VCaP (cell line): Measurements from ENCODE around the gene SRSF7.
"Not testable (repeated sequence)": the region's sequence is repeated elsewhere in the genome, so short reads cannot be mapped to it uniquely, and the experiment has no call there.

ENCODE experiments used
- H3K27ac ChIP-seq: fragments of 450-650 bp; 2 replicates; pipeline ENCODE4 v1.5.1; 2017
- TF ChIP-seq, protein P1 (sequence below): fragments of 450-650 bp; conservative IDR thresholded peaks from 2 replicates; pipeline ENCODE4 v1.5.1; 2017; ENCODE audit warnings: mild to moderate bottlenecking, moderate library complexity

The SRSF7 gene

GRCh38 chr2:38775097-38775920, 24.1 kb upstream of the SRSF7 start:
- H3K27ac ChIP-seq, result no peak overlapping the region
- TF ChIP-seq, protein P1, sequence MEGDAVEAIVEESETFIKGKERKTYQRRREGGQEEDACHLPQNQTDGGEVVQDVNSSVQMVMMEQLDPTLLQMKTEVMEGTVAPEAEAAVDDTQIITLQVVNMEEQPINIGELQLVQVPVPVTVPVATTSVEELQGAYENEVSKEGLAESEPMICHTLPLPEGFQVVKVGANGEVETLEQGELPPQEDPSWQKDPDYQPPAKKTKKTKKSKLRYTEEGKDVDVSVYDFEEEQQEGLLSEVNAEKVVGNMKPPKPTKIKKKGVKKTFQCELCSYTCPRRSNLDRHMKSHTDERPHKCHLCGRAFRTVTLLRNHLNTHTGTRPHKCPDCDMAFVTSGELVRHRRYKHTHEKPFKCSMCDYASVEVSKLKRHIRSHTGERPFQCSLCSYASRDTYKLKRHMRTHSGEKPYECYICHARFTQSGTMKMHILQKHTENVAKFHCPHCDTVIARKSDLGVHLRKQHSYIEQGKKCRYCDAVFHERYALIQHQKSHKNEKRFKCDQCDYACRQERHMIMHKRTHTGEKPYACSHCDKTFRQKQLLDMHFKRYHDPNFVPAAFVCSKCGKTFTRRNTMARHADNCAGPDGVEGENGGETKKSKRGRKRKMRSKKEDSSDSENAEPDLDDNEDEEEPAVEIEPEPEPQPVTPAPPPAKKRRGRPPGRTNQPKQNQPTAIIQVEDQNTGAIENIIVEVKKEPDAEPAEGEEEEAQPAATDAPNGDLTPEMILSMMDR, result no peak

DNA sequence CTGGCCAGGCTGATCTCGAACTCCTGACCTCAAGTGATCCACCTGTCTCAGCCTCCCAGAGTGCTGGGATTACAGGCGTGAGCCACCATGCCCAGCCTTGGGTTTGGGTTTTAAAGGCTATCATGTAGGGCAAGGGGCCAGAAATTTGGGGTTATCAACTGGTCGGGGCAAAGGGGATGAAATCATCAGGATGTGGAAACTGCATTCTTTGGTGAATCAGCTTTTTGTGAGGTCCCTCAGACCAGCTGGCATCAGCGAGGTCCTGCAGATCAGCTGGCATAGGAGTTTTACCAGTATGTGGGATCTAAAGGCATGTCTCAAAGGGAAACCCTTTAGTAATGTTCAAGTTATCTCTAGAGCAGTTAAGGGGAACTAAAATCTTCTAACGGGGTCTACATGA, 20.5 kb upstream of the SRSF7 start:
- TF ChIP-seq, protein P1, result no peak
- H3K27ac ChIP-seq, result no peak overlapping the region

DNA sequence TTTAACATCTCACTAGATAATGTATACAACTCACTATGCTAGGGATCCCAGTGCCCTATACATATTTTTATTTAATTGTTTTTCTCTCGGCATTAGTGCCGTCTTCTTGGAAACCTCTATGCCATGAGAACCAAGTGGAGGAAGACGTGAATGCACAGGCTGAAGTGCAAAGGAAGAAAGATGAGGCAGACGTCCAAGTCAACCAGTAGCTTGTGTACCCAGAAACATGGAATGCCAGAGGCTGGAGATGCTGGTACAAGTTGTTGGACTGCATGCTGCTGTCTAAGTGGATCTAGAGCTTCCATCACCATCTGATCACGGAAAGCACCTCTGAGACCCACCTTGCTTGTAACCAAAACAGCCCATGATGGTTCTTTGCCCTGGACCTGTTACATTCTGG, 14.4 kb upstream of the SRSF7 start:
- TF ChIP-seq, protein P1, result no peak
- H3K27ac ChIP-seq, result peak overlapping the region; percentile 81

DNA sequence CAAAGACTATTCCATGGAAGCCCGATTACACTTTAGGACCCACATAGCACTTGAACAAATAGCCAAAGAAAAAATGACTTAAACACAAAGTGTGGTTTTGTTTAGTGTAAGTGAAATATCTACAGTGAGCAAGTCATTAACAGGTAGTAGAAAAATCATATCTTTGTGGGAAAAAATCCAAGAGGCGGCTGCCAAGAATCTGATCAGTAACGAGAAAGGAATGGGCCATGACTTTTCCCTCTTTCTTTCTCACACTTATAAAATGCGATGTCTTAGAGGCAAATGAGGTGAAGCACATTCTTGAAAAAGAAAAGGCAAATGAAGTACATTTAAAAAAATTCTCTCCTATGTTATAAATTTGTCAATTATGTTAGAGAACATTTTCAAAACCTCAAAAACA, 14.0 kb upstream of the SRSF7 start:
- peak overlapping the region; percentile 81 for H3K27ac ChIP-seq
- TF ChIP-seq, protein P1, result no peak

DNA sequence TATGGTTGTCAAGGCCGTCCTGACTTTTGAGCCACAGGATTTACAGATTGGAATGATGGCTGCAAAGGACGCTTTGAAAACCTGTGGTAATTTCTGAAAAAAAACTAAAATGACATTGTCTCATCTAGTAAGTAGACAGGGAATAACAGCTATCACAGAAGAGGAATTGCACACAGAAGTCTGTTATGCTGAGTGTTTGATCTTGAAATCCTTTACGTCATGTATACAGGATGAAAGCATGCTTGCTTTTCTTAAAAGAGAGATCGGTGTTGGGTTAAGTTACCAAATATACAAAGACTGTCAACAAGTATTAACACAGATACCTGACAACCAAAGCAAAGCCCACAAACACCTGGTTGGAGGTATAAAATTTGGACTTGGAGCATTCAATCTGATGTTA, 12.6 kb upstream of the SRSF7 start:
- no peak overlapping the region for H3K27ac ChIP-seq
- TF ChIP-seq, protein P1, result no peak

GRCh38 chr2:38763228-38763627, 12.1 kb upstream of the SRSF7 start:
- TF ChIP-seq, protein P1, result no peak

GRCh38 chr2:38755891-38756290, 4.7 kb upstream of the SRSF7 start:
- not testable (repeated sequence) for H3K27ac ChIP-seq

More at GRCh38 chr2:38763228-38763627, 12.1 kb upstream of the SRSF7 start:
- no peak overlapping the region for H3K27ac ChIP-seq

- H3K27ac ChIP-seq, result no peak overlapping the region
Observed at GRCh38 chr2:38754506-38754905, 3.3 kb upstream of the SRSF7 start.

More at GRCh38 chr2:38754506-38754905, 3.3 kb upstream of the SRSF7 start:
- TF ChIP-seq, protein P1, result no peak
